ENCODE data around the gene DDX5. TPM values are rescaled to one million over a fixed set of nuclear protein-coding genes. Genes with fewer than 3 reads are reported as not detected.
"Not testable (repeated sequence)": the region's sequence is repeated elsewhere in the genome, so short reads cannot be mapped to it uniquely, and the experiment has no call there.

DDX5 gene
- total RNA-seq, 3 donors from 2014 or later, result 1,033 to 1,200 (median 1,184) TPM

GRCh38 chr17:64503821-64504768 is 2.0 kb downstream of the DDX5 start:
- Mint-ChIP-seq H3K36me3 (ENCODE audit: insufficient read depth) (peaks cover 64% of the 10 kb centered on the region), H3K4me3 (peak overlapping the region; percentile 100), H3K9me3 (no peaks in the 10 kb centered on the region), H3K27me3 (ENCODE audit: low read depth) (no peaks in the 10 kb centered on the region), H3K4me1 (ENCODE audit: low read depth) (peaks cover 71% of the 10 kb centered on the region)
- ATAC-seq, result no peak
- no peak for DNase-seq

- Mint-ChIP-seq H3K9me3 (no peaks in the 10 kb centered on the region), H3K36me3 (ENCODE audit: insufficient read depth) (peaks cover 68% of the 10 kb centered on the region), H3K27me3 (ENCODE audit: low read depth) (no peaks in the 10 kb centered on the region), H3K4me3 (peak overlapping the region; percentile 100), H3K4me1 (ENCODE audit: low read depth) (peaks cover 71% of the 10 kb centered on the region)
- DNase-seq (no peak), ATAC-seq (no peak)
Observed at GRCh38 chr17:64503341-64503740, 2.7 kb downstream of the DDX5 start.

- Mint-ChIP-seq H3K4me3 (peak overlapping the region; percentile 100), H3K4me1 (ENCODE audit: low read depth) (peaks cover 72% of the 10 kb centered on the region), H3K36me3 (ENCODE audit: insufficient read depth) (peaks cover 72% of the 10 kb centered on the region), H3K9me3 (no peaks in the 10 kb centered on the region), H3K27me3 (ENCODE audit: low read depth) (no peaks in the 10 kb centered on the region)
- ATAC-seq, result no peak
- no peak for DNase-seq
Observed at GRCh38 chr17:64502809-64503208, 3.3 kb downstream of the DDX5 start.

- DNase-seq (no peak), ATAC-seq (no peak)
- Mint-ChIP-seq H3K4me1 (ENCODE audit: low read depth) (peaks cover 72% of the 10 kb centered on the region), H3K9me3 (no peaks in the 10 kb centered on the region), H3K27me3 (ENCODE audit: low read depth) (no peaks in the 10 kb centered on the region), H3K4me3 (peak overlapping the region; percentile 31), H3K36me3 (ENCODE audit: insufficient read depth) (peaks cover 78% of the 10 kb centered on the region)
Observed at GRCh38 chr17:64502021-64502420, 4.1 kb downstream of the DDX5 start.

GRCh38 chr17:64500862-64501765 is 5.0 kb downstream of the DDX5 start:
- peaks cover 75% of the 10 kb centered on the region for H3K4me1 Mint-ChIP-seq (ENCODE audit: low read depth)
- no peak for DNase-seq

GRCh38 chr17:64500487-64500859 is 5.6 kb downstream of the DDX5 start:
- ATAC-seq (no peak), DNase-seq (no peak)
- peaks cover 75% of the 10 kb centered on the region for H3K36me3 Mint-ChIP-seq (ENCODE audit: insufficient read depth)
- peak overlapping the region; percentile 42 for H3K4me3 Mint-ChIP-seq
- no peaks in the 10 kb centered on the region for H3K9me3 Mint-ChIP-seq
- H3K4me1 Mint-ChIP-seq (ENCODE audit: low read depth), result peaks cover 79% of the 10 kb centered on the region
- no peaks in the 10 kb centered on the region for H3K27me3 Mint-ChIP-seq (ENCODE audit: low read depth)

More at GRCh38 chr17:64500862-64501765, 5.0 kb downstream of the DDX5 start:
- Mint-ChIP-seq H3K27me3 (ENCODE audit: low read depth) (no peaks in the 10 kb centered on the region), H3K9me3 (no peaks in the 10 kb centered on the region), H3K4me3 (peak overlapping the region; percentile 42), H3K36me3 (ENCODE audit: insufficient read depth) (peaks cover 78% of the 10 kb centered on the region)
- no peak for ATAC-seq

GRCh38 chr17:64499805-64500486 is 6.1 kb downstream of the DDX5 start:
- ATAC-seq, result no peak
- DNase-seq, result no peak
- Mint-ChIP-seq H3K4me3 (no peak overlapping the region), H3K36me3 (ENCODE audit: insufficient read depth) (peaks cover 71% of the 10 kb centered on the region), H3K27me3 (ENCODE audit: low read depth) (no peaks in the 10 kb centered on the region), H3K9me3 (no peaks in the 10 kb centered on the region), H3K4me1 (ENCODE audit: low read depth) (peaks cover 82% of the 10 kb centered on the region)

- Mint-ChIP-seq H3K27me3 (ENCODE audit: low read depth) (no peaks in the 10 kb centered on the region), H3K4me3 (peak overlapping the region; percentile 50), H3K36me3 (ENCODE audit: insufficient read depth) (peaks cover 67% of the 10 kb centered on the region), H3K9me3 (no peaks in the 10 kb centered on the region), H3K4me1 (ENCODE audit: low read depth) (peaks cover 83% of the 10 kb centered on the region)
- no peak for DNase-seq
- ATAC-seq, result no peak
Observed at GRCh38 chr17:64498308-64499203, 7.5 kb downstream of the DDX5 start.

- no peaks in the 10 kb centered on the region for H3K9me3 Mint-ChIP-seq
- no peaks in the 10 kb centered on the region for H3K27me3 Mint-ChIP-seq (ENCODE audit: low read depth)
- peaks cover 78% of the 10 kb centered on the region for H3K4me1 Mint-ChIP-seq (ENCODE audit: low read depth)
- DNase-seq, result no peak
- peak in 1 of 2 donors; percentile 49 for ATAC-seq
- peaks cover 58% of the 10 kb centered on the region for H3K36me3 Mint-ChIP-seq (ENCODE audit: insufficient read depth)
- H3K4me3 Mint-ChIP-seq, result peak overlapping the region; percentile 96
Observed at GRCh38 chr17:64497565-64498035, 8.5 kb downstream of the DDX5 start.

GRCh38 chr17:64496786-64497564 is 9.1 kb downstream of the DDX5 start, which contains the start of gene POLG2:
Gene POLG2, minus strand, starts transcription at chr17:64497054. Its CDS starts 86 bp downstream, at chr17:64496968.
- ATAC-seq, result peak; percentile 80 to 84
- H3K4me1 Mint-ChIP-seq (ENCODE audit: low read depth), result peaks cover 76% of the 10 kb centered on the region
- peaks cover 53% of the 10 kb centered on the region for H3K36me3 Mint-ChIP-seq (ENCODE audit: insufficient read depth)
- no peaks in the 10 kb centered on the region for H3K27me3 Mint-ChIP-seq (ENCODE audit: low read depth)
- no peaks in the 10 kb centered on the region for H3K9me3 Mint-ChIP-seq
- DNase-seq, result peak; percentile 93
- H3K4me3 Mint-ChIP-seq, result peak within 1 kb of the TSS; percentile 96

- H3K27me3 Mint-ChIP-seq (ENCODE audit: low read depth), result no peaks in the 10 kb centered on the region
- H3K4me3 Mint-ChIP-seq, result peak overlapping the region; percentile 96
- peaks cover 71% of the 10 kb centered on the region for H3K4me1 Mint-ChIP-seq (ENCODE audit: low read depth)
- no peak for ATAC-seq
- peaks cover 48% of the 10 kb centered on the region for H3K36me3 Mint-ChIP-seq (ENCODE audit: insufficient read depth)
- DNase-seq, result no peak
- no peaks in the 10 kb centered on the region for H3K9me3 Mint-ChIP-seq
Observed at GRCh38 chr17:64496348-64496785, 9.7 kb downstream of the DDX5 start.

GRCh38 chr17:64495300-64495699 is 10.8 kb downstream of the DDX5 start:
- not testable (repeated sequence) for H3K27me3 Mint-ChIP-seq (ENCODE audit: low read depth); H3K9me3 Mint-ChIP-seq; DNase-seq; ATAC-seq
- peaks cover 42% of the 10 kb centered on the region for H3K36me3 Mint-ChIP-seq (ENCODE audit: insufficient read depth)
- peaks cover 64% of the 10 kb centered on the region for H3K4me1 Mint-ChIP-seq (ENCODE audit: low read depth)
- H3K4me3 Mint-ChIP-seq, result peak overlapping the region; percentile 96

All from activated T-cell treated with anti-CD3 and anti-CD28 coated beads, Interleukin-2, amount 50 U/mL, for 4 hours (primary cell).